ENCODE results near the gene GP5.

DNA sequence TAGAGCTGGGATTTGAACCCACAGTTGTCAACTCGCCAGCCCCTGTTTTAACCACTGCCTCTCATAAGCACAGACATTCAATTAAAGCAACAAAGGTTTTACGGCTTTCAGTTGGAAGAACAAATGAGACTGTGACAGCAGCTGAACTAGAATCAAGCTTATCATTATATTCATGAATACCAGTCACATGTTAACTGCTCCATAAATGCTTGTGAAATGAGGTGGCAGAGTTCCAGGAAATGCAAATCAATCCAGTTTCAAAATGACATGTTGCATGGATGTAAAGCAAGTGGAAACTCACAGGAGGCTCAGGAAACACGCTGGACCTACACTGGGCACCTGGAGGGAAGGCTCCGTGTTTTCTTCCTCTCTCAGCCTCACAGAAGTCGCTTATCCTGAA lies 3.9 kb downstream of the GP5 start:
- TF ChIP-seq EZH2 (IDR thresholded peaks at IDR 0.05): no peak
- no peak for TF ChIP-seq POLR2AphosphoS5 (IDR thresholded peaks at IDR 0.05; ENCODE audit: borderline replicate concordance, low read depth, low read length)
- TF ChIP-seq FOXP2 (optimal IDR thresholded peaks at IDR 0.05; ENCODE audit: control extremely low read depth, extremely low read length, insufficient read depth): no peak

Data from SK-N-MC (cell line).